C1 segment of cervical spinal cord (tissue), 14 donors: ENCODE data around the gene FAHD1.
"Not testable (repeated sequence)": the region's sequence is repeated elsewhere in the genome, so short reads cannot be mapped to it uniquely, and the experiment has no call there.

Experiments
- DNase-seq, 14 donors: peaks; one replicate each; lab custom pipeline; 2025; lab: John Stamatoyannopoulos, UW

Gene FAHD1

DNA sequence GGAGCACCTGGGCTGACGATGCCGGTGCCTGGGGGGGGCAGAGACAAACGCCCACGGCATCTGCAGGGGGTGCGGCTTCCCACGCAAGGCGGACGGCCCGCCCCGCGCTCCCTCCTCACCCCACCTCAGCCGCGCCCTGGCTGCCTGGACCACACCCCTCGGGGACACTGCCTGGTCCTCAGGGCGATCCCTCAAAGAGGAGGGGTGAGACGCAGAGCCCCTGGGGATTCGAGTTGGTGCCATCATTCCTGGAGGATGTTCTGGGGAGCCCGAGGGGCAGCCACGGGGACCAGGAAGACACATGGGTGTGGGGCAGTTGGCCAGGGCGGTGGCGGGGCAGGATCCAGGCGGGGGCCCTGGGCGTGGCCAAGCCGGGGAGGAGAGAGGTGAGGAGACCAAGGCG is 37.4 kb upstream of the FAHD1 start:
- no peak for DNase-seq

DNA sequence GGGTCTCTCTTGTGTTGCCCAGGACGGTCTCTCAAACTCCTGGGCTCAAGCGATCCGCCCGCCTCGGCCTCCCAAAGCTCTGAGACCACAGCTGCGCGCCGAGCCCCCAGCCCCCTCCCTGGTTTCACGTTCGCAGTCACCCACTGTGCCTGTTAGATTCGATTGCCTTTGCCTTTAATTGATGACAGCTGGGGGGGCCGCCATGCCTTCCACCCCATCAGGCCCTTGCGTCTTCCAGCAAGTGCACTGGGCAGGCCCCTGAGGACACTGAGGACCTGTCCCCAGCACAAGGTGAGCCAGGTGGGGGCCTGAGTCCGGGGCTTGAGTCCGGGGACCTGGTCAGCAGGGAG is 36.8 kb upstream of the FAHD1 start:
- DNase-seq = no peak

DNA sequence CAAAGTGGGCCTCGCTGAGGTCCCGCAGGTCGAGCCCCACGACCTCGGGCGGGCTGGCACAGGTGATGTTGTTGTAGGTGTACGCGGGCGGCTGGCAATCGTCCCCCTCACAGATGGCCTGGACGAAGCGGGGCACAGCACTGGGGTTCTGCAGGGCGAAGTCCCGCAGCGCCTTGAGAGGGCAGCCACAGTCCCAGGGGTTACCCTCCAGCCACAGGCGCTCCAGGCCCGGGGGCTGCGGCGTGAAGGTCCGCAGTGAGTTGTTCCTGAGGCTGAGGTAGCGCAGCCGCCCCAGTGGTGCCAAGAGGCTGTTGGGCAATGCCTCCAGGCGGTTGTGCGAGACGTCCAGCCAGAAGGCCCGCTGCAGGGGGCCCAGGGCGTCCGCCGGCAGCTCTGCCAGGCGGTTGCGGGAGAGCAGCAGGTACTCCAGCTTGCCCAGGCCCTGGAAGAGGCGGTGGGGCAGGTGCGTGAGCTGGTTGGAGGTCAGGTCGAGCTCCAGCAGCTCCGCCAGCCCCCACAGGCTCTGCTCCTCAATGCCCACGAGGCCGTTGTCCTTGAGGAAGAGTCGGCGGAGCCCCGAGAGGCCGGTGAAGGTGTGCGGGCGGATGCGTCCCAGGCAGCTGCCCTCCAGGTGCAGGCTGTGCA is 36.3 kb upstream of the FAHD1 start:
- DNase-seq = peak in 1 of 14 donors; percentile 52

DNA sequence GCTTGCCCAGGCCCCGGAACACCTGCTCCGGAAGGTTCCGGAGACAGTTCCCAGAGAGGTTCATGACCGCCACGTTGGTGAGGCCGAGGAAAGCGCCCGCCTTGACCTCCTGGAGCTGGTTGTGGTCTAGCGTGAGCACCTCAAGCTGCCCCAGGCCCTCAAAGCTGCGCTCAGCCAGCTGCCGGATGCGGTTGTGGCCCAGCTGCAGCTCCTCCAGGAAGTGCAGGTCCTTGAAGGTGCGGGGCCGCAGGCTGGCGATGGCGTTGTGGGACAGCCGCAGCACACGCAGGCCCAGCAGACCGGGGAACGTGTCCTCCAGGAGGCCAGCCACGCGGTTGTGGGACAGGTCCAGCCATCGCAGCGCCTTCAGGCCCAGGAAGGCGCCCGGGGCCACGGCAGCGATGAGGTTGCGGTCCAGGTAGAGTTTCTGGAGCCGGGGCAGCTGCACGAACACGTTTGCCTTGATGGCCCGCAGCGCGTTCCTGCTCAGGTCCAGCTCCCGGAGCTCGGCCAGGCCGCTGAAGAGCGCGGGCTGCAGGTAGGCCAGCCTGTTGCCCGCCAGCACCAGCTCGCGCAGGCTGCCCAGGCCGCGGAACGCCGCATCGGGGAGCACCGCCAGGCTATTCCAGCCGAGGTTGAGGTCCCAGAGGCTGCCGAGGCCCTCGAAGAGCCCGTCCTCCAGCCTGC is 35.6 kb upstream of the FAHD1 start:
- no peak for DNase-seq

DNA sequence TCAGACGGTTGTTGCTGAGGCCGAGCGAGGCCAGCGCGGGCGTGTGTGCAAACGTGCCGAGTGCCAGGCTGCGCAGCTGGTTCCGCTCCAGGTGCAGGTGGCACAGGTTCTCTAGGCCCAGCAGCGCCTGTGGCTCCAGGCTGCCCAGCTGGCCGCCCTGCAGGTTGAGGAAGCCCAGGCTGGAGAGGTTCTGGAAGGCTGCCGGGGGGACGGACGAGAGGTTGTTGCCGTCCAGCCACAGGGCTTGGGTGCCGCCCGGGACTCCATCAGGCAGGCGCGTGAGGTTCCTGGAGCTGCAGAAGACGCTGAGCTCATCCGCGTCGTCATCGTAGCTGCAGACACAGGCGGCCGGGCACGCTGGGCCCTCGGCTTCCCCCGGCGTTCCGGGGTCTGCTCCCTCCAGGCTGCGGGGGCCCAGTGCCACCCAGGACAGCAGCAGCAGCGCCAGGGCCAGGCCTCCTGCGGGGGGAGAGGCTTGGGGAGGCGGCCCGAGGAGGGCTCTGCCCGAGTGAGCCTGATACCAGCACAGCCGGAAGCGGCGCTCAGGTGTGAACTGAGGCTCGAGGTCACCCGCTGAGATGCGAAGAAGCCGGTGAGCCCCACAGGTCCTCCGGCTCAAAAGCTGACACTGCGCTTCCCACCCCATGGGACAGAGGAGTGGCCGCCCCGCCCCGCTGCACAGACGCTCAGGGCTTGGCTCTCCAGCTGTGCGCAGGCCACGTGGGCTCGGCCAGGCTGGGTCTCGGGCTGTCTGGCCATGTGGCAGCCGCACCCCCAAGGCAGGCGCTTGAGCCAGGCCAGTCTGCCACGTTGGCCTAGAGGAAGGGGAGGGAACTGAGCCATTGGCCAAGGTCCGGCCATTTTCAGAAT is 34.8 kb upstream of the FAHD1 start:
- DNase-seq = no peak

DNA sequence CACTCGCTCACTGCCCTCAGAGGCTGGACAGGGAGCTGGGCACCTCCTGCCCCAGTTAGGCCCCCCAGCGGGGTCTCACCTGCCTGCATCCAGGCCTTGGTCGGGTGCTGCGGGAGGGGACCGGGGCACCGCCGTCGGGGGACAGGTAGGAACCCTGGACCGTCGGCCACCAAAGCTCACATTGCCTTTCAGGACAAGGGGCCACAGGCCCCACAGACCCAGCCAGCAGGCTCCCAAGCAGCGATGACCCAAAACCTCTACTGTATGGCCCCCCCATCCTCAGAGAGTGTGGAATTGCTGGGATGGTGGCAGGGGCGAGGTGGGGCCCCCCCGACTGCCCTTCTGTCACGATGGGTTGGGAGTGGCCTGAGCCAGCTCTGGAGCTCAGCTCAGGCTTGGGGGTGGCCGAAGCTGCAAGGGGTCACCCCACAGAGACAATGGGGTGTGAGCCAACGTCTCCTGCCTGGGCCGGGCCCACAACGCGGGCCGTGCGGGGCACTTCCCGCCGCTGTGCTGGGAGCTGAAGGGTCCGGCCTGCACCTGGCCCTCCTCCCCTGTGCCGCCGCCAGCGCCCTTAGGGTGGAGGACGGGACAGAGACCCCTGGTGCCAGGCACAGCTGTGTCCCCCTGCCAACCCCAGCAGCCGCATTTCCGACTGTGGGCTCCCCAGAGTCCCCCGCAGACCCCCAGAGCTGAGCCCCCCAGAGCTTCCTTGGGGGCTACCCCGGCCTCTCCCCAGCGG is 34.0 kb upstream of the FAHD1 start:
- no peak for DNase-seq

DNA sequence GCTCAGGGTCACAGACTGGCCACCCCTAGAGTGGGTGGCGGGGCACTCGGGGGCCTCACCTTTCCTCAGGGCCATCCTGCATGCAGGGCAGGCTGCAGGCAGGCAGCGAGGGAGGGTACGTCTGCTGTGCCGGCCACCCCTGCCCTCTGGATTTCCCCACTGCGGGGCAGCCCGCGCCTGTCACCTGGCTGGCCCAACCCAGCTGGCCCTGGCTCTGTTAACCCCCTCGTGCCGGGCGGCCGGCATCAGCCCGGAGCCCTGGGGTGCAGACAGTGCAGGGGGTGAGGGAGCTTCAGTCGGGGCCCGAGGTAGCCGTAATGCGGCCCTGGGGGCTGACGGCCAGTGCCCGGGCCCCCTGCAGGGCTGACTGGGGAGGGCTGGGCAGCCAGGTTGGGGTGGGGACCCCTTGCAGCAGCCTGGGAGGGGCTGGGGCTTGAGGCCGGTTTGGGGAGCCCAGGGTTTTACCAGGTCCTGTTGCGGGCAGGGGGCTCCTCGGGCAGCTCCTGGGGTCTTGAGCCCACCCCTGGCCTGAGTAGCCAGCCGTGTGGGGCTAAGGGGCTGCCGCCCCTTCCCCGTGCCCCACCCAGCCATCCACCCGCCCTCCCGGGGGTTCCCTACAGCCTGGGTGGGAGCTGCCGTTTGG is 33.3 kb upstream of the FAHD1 start, which contains the start of gene IGFALS:
Gene IGFALS, minus strand, starts transcription at position 128 of the 643 bp plus-strand sequence. Its CDS starts 53 bp downstream, at position 75.
- no peak for DNase-seq

DNA sequence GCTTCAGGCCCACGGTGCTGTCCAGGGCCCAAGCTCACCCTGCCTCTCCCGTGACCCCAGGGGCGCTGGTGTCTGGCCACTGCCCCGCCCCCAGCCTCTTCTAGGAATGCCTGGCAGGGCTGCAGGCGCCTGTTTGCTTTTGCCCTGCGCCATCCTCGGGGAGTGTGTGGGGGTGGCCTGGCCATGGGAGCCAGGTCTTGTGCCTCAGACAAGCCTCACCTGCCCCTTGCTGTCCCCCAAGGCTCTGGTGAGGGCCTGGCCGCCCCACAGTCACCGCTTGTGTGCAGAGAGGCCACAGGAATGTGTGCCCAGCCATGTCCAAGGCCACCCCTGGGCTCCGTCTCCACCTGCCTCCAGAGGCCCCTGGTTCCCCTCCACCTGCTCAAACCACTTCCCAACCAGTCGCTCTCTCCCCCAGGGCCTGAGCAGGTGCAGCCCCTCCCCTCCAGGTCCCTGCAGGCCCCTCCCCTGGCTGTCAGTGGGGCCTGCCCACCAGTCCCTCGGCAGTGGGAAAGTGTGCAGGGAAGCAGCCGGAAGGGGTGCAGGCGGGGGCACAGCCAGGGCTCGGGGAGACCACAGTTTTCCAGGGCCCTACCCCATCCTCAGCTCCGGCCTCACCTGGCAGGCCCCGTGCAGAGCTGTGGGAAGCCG is 32.7 kb upstream of the FAHD1 start:
- no peak for DNase-seq

DNA sequence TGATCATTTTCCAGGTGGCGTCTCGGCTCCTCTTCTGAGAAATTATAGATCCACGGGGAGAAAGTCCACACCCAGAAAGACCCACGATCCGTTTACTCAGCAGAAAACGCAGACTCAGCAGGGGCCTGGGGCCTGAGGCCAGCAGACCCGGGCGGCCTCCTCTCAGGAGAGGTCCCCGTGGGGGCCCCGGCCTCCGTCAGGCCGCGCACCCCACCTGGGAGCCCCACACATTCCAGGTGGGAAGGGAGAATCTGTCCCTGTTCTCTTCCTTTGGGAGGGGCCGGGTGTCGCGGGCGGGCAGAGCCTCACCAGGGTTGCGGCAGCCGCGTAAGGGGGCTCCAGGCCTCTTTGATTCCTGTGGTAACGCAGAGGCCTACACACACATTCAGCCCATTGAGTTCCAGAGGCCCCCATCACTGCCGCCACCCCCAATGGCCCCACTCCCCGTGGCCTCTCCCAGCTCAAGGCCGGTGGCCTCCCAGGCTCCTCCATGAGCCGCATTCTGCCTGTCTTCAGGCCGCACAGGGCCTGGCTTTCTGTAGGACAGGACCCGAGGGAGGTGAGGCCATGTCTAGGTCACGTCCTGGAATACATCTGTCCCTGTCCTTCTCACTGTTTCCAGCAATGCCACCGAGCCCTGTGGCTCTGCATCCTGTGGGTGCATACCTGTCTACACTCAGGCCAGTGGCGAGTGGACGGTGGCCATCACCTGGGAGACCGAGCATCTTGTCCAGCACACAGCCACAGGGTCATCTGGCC is 31.9 kb upstream of the FAHD1 start:
- DNase-seq = no peak

DNA sequence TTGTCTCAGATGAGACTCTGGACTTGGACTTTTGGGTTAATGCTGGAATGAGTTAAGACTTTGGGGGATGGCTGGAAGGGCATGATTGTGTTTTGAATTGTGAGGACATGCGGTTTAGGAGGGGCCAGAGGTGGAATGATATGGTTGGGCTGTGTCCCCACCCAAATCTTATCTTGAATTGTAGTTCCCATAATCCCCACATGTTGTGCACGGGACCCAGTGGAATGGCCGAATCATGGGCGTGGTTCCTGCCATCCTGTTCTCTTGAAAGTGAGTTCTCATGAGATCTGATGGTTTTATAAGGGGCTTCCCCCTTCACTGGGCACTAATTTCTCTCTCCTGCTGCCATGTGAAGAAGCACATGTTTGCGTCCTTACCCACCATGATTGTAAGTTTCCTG is 27.7 kb upstream of the FAHD1 start:
- not testable (repeated sequence) for DNase-seq

DNA sequence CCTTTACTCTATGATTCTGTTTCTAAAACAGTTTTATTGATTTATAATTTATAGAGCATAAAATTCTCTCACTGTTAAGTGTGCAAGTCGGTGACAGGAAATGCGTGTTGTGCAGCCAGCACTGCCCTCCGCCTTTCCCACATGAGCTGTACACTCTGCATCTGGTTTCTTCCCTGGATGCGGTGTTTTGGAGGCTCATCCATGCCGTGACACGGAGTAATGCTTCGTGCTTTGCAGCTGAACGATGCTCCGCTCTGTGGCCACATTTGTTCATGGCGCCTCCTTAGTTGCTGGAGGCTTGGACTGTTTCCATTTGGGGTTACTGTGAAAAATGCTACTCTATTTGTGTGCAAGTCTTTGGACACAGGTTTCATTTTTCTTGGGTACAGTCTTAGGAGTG is 26.3 kb upstream of the FAHD1 start:
- DNase-seq = no peak

DNA sequence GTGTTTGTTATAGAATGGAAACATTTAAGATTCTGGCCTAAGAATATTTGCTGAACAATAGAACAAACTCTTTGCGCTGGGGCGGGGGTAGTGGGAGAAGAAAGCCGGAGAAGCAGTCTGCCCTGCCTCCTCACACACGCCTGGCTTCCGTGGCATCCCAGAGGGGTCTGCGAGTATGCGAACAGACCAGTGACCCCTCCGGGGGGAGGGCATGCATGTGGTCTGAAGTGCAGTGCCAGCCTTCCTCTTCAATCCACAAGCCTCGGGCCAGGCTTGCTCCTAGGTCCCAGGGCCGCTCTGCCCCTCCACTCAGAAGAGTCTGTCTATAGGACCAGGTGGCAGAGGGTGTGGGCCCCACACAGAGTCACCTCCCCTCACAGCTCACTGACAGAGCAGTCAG is 19.4 kb upstream of the FAHD1 start:
- no peak for DNase-seq

DNA sequence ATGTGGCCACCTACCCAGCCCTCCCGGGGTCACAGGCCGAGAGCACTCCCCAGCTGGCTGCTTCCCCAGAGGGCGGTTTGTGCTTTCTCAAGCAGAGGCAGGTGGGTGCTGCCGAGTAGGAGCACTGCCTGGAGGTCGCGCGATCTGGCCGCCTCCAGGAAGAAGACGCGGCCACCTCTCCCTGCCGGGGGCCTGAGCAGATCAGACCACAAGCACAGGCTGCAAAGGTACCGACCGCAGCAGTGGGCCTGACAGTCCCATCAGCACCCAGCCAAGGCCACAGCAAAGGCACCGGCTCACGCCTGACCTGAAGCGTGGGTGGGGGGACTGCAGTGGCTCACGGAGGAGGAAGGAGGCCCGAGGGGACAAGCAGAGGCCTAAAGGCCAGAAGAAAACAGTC is 18.3 kb upstream of the FAHD1 start:
- no peak for DNase-seq

DNA sequence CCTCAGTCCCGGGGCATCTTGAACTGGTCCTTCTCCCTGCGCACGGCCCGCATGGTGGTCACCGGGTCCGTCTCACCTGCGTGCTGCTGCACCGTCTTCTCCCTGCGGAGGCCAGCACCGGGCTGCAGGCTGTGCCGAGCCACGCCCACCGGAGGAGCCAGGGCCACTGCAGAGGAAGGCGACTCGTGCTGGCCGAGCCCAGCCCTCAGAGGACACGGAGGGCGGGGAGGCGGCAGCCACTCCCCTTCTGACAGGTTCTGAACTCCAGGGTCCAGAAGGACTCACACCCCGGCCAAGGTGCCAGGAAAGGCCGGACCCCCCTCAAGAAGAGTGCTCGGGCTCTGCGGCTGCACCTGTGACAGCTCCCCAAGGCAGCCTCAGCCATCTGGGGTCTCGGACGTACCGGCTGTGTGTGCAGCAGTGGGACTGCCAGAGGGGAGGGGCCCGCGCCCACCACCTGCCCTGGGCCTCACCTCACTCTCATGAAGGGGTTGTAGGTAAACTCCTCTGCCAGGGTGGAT is 17.7 kb upstream of the FAHD1 start:
- no peak for DNase-seq

DNA sequence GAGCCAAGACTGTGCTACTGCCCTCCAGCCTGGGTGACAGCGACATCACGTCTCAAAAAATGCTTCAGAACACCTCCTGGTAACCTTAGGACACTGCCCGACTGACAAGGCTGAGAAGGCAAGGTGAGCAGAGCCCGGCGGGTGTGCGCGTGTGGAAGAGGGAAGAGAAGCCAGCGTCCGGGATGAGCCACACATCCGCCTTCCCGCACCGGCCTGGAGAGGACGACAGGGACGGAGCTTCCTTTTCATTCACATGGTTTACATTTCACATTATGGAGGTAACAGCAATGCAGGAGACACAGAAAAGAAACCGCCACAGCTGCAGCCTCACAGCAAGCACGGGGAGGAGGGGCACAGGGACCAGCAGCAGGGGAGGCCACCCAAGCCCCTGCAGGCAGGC is 16.9 kb upstream of the FAHD1 start:
- DNase-seq = no peak

DNA sequence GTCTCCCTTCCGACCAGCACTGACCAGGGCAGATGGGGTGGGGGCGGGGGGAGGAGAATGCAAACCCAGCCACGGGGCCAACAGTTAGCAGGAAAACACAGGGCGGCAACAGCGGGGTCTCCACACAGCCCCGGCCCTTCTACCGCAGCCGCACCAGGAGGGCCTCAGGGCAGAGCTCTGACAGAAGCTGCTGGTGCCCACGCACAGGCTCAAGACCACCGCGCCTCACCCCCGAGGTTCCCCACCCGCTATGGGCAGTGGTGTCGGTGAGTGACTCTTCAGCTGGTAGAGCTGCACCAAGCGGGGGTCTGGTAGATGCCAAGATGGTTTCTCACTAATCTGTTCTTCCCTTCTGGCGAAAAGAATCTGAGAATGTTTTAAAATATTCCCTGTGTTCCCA is 16.5 kb upstream of the FAHD1 start:
- no peak for DNase-seq

DNA sequence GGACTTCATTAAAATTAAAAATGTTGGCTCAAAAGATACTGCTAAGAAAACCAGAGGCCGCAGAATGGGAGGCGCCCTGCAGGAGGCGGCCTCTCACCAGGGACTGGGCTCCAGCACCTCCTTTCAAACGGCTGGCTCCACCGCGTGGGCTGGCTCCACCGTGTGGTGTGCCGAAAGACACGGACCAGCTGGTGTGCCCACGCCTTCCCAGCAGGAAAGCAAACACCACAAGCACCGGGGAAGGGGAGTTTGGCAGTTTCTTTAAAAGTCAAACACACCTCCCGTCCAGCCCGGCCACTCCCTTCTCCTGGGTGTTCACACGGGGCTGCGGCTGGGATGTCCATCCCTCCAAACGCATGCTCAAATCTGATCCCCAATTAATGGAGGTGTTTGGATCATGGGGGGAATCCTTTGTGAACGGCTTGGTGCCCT is 14.3 kb upstream of the FAHD1 start:
- peak in 1 of 14 donors; percentile 49 for DNase-seq

DNA sequence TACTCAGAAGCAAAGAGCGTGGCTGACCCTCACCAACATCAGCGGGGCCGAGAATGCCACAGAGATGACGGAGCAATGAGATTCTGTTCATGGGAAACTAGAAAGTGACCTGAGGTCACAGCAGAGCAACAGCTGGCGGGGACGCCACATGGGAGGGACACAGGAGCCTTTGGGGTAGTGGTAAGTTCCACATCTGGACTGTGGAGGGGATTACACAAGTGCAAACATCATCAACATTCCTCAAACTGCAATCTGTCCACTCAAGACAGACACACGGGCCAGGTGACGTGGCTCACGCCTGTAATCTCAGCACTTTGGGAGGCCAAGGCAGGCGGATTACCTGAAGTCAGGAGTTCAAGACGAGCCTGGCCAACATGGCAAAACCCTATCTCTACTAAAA is 11.5 kb upstream of the FAHD1 start:
- DNase-seq = no peak

DNA sequence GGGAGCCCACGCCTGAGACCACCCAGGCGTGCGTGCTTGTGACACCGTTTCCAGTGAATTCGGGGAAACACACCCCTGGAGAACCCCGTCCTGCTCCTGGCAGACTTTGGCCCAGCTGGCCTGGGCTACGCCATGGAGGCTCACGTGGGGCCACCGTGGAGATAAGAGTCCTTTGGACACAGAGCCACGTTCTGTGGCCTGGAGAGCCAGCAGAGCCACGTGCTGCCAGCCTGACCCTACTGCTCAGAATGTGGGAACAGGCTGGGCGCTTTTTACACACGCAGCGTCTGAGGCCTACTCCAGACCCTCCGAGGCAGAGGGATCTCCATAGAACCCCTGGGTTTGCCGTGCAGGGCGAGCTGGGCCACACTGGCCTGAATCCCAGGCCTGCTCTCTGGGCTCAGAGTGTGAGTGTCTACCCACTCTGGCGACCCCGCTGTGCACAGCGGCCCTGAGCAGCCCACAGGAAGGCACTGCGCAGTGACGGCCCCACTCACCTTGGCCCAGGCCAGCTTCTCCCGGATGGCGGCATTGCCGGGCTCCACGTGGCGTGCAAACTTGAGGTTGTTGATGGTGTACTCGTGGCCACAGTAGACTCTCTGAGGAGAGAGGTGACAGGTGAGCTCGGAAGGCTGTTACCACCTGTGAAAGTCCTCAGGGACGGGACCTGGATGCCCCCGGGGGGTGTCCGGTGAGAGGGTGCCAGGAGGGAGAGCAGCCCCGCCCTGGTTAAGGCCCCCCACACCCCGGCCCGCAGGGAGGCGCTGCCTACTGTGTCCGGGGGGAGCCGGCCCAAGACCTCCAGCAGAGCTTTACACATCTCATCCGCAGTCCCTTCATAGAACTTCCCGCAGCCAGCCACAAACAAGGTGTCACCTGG is 10.4 kb upstream of the FAHD1 start:
- no peak for DNase-seq
